IMR-90 (cell line): ENCODE data around the gene LGI4. TPM values are rescaled to one million over a fixed set of nuclear protein-coding genes. Genes with fewer than 3 reads are reported as not detected.

Experiments used
- ATAC-seq: fragments of 200-7000 bp; cut with Tn5 transposase; 2 replicates; pipeline ENCODE4 v1.9.1; 2020; ENCODE audit warnings: low read depth, mild to moderate bottlenecking, moderate library complexity
- BruUV-seq: library from RNA; stranded (reverse); fragments of 400-500 nt; replicated peaks from 2 replicates; lab custom pipeline; 2021; lab: Mats Ljungman, UMichigan
- CTCF ChIA-PET: fragments of 300-600 bp; formaldehyde crosslinking; extraction: SDS; loops from one replicate; lab custom pipeline; 2021; ENCODE audit warnings: antibody characterized with exemption; lab: Yijun Ruan, JAX
- POLR2A ChIA-PET: fragments of 300-600 bp; sonication (Branson Sonifier 250); formaldehyde crosslinking; loops from one replicate; lab custom pipeline; 2022; ENCODE audit warnings: antibody characterized with exemption; ENCODE audit not compliant: unreplicated experiment; lab: Charles Lee
- DNase-seq: peaks from one replicate; pipeline ENCODE4 v3.0.0; 2013
- H2AFZ ChIP-seq: replicated peaks from 2 replicates; pipeline ENCODE3; 2013; ENCODE audit warnings: low read length, mild to moderate bottlenecking; ENCODE audit not compliant: poor library complexity
- H2AK5ac ChIP-seq: 2 replicates; pipeline ENCODE4 v1.6.1; 2013; ENCODE audit warnings: low read depth, low read length, inconsistent platforms
- H2AK9ac ChIP-seq: replicated peaks from 2 replicates; pipeline ENCODE3; 2013; ENCODE audit warnings: mild to moderate bottlenecking, low read depth, low read length, moderate library complexity; ENCODE audit not compliant: poor library complexity
- H2BK120ac ChIP-seq: 2 replicates; pipeline ENCODE4 v1.6.1; 2013; ENCODE audit warnings: low read depth, low read length, inconsistent platforms
- H2BK15ac ChIP-seq: 3 replicates; pipeline ENCODE4 v1.6.1; 2013; ENCODE audit warnings: low read depth, low read length, inconsistent platforms
- H2BK20ac ChIP-seq: 2 replicates; pipeline ENCODE4 v1.6.1; 2013; ENCODE audit warnings: low read depth, mild to moderate bottlenecking, inconsistent platforms, low read length, moderate library complexity
- H2BK5ac ChIP-seq: 2 replicates; pipeline ENCODE4 v1.6.1; 2013; ENCODE audit warnings: mild to moderate bottlenecking, low read depth, low read length, inconsistent platforms; ENCODE audit not compliant: poor library complexity, severe bottlenecking
- H3K14ac ChIP-seq: replicated peaks from 2 replicates; pipeline ENCODE4 v1.6.1; 2013; ENCODE audit warnings: low read depth, low read length, inconsistent platforms
- H3K18ac ChIP-seq: 2 replicates; pipeline ENCODE4 v1.6.1; 2013; ENCODE audit warnings: low read depth, low read length, control low read depth
- H3K23ac ChIP-seq: 2 replicates; pipeline ENCODE4 v1.6.1; 2013; ENCODE audit warnings: low read depth, low read length, inconsistent platforms
- H3K27ac ChIP-seq: 2 replicates; pipeline ENCODE4 v1.5.1; 2013; ENCODE audit warnings: mild to moderate bottlenecking, control low read depth, low read length; ENCODE audit not compliant: insufficient read depth
- H3K27me3 ChIP-seq: 2 replicates; pipeline ENCODE4 v1.6.1; 2013; ENCODE audit warnings: low read length; ENCODE audit not compliant: control insufficient read depth, insufficient read depth
- H3K36me3 ChIP-seq: 2 replicates; pipeline ENCODE4 v1.6.1; 2013; ENCODE audit warnings: low read length, mixed read lengths; ENCODE audit not compliant: control insufficient read depth, insufficient read depth
- H3K4ac ChIP-seq: 2 replicates; pipeline ENCODE4 v1.6.1; 2013; ENCODE audit warnings: low read depth, low read length, inconsistent platforms
- H3K4me1 ChIP-seq: 2 replicates; pipeline ENCODE4 v1.6.1; 2013; ENCODE audit warnings: low read length, mixed read lengths; ENCODE audit not compliant: control insufficient read depth, insufficient read depth
- H3K4me2 ChIP-seq: 2 replicates; pipeline ENCODE4 v1.6.1; 2013; ENCODE audit warnings: low read depth, mild to moderate bottlenecking, control low read depth, low read length, moderate library complexity
- H3K4me3 ChIP-seq: 2 replicates; pipeline ENCODE4 v1.5.1; 2013; ENCODE audit warnings: low read depth, mild to moderate bottlenecking, control low read depth, low read length, moderate library complexity; ENCODE audit not compliant: insufficient read depth
- H3K56ac ChIP-seq: 2 replicates; pipeline ENCODE4 v1.6.1; 2013; ENCODE audit warnings: low read length, inconsistent platforms; ENCODE audit not compliant: insufficient read depth; ENCODE audit errors: extremely low read depth
- H3K79me1 ChIP-seq, 2 experiments: 2 replicates each; pipeline ENCODE4 v1.6.1; 2013; ENCODE audit warnings: low read length in 2 of 2, inconsistent platforms in 1 of 2, low read depth in 1 of 2
- H3K9ac ChIP-seq: 2 replicates; pipeline ENCODE4 v1.6.1; 2013; ENCODE audit warnings: low read depth, low read length, control low read depth
- H3K9me1 ChIP-seq: 2 replicates; pipeline ENCODE4 v1.6.1; 2013; ENCODE audit warnings: low read length, inconsistent platforms; ENCODE audit not compliant: insufficient read depth
- H3K9me3 ChIP-seq: 2 replicates; pipeline ENCODE4 v1.6.1; 2013; ENCODE audit warnings: low read length; ENCODE audit not compliant: control insufficient read depth, insufficient read depth
- H4K20me1 ChIP-seq: 2 replicates; pipeline ENCODE4 v1.6.1; 2013; ENCODE audit warnings: low read length, inconsistent platforms; ENCODE audit not compliant: insufficient read depth
- H4K5ac ChIP-seq: 2 replicates; pipeline ENCODE4 v1.6.1; 2013; ENCODE audit warnings: mild to moderate bottlenecking, low read depth, low read length, control low read depth
- H4K8ac ChIP-seq, 2 experiments: 2 replicates each; pipeline ENCODE4 v1.6.1; 2013; ENCODE audit warnings: low read depth in 2 of 2, low read length in 2 of 2, control low read depth in 1 of 2, inconsistent platforms in 1 of 2
- H4K91ac ChIP-seq: 2 replicates; pipeline ENCODE4 v1.6.1; 2013; ENCODE audit warnings: low read depth, low read length, inconsistent platforms; ENCODE audit not compliant: insufficient read depth
- BHLHE40 ChIP-seq: fragments of 150-350 bp; IDR thresholded peaks from 2 replicates; pipeline ENCODE4 v1.6.1; 2016; ENCODE audit warnings: mild to moderate bottlenecking, low read depth, low read length
- CEBPB ChIP-seq: IDR thresholded peaks from 2 replicates; pipeline ENCODE4 v1.6.1; 2012; ENCODE audit warnings: low read depth, low read length, improper control_type of control experiment
- CHD1 ChIP-seq: IDR thresholded peaks from 2 replicates; pipeline ENCODE4 v1.6.1; 2012; ENCODE audit warnings: low read depth, low read length, improper control_type of control experiment
- FOS ChIP-seq: fragments of 150-350 bp; IDR thresholded peaks from 2 replicates; pipeline ENCODE4 v1.6.1; 2016; ENCODE audit warnings: low read depth, low read length
- MAFK ChIP-seq: IDR thresholded peaks from 2 replicates; pipeline ENCODE4 v1.6.1; 2012; ENCODE audit warnings: low read depth, low read length, improper control_type of control experiment
- MAZ ChIP-seq: IDR thresholded peaks from 2 replicates; pipeline ENCODE4 v1.6.1; 2012; ENCODE audit warnings: low read depth, mild to moderate bottlenecking, low read length, improper control_type of control experiment, moderate library complexity, borderline replicate concordance
- MXI1 ChIP-seq: IDR thresholded peaks from 2 replicates; pipeline ENCODE4 v1.6.1; 2012; ENCODE audit warnings: low read depth, mild to moderate bottlenecking, low read length, moderate library complexity, borderline replicate concordance
- NFE2L2 ChIP-seq: fragments of 150-350 bp; IDR thresholded peaks from 2 replicates; pipeline ENCODE4 v1.6.1; 2016; ENCODE audit warnings: low read depth, mild to moderate bottlenecking, low read length
- POLR2A ChIP-seq: IDR thresholded peaks from 2 replicates; pipeline ENCODE4 v1.6.1; 2012; ENCODE audit warnings: mild to moderate bottlenecking, low read depth, low read length
- RAD21 ChIP-seq: IDR thresholded peaks from 2 replicates; pipeline ENCODE4 v1.6.1; 2012; ENCODE audit warnings: low read length, improper control_type of control experiment
- RCOR1 ChIP-seq: IDR thresholded peaks from 2 replicates; pipeline ENCODE4 v1.6.1; 2012; ENCODE audit warnings: mild to moderate bottlenecking, low read length, improper control_type of control experiment; ENCODE audit not compliant: insufficient replicate concordance
- RFX5 ChIP-seq: IDR thresholded peaks from 2 replicates; pipeline ENCODE4 v1.8.0; 2012; ENCODE audit warnings: low read depth, mild to moderate bottlenecking, low read length, moderate library complexity
- SMC3 ChIP-seq: fragments of 150-350 bp; IDR thresholded peaks from 2 replicates; pipeline ENCODE4 v1.6.1; 2016; ENCODE audit warnings: low read depth, mild to moderate bottlenecking, antibody characterized with exemption, low read length, moderate library complexity
- WGBS, 2 experiments: methylation state at CpG; one replicate each; pipeline versions ENCODE4 v1.1.5 to v1.1.7; 2013; ENCODE audit warnings: missing lambda C conversion rate in 2 of 2; ENCODE audit not compliant: insufficient read length in 1 of 2; ENCODE audit errors: extremely low coverage in 2 of 2; 5-methylcytosine and 5-hydroxymethylcytosine counted together
- dilution Hi-C: fragments of 300-500 bp; cut with HindIII; formaldehyde crosslinking; loops from one replicate; pipeline ENCODE4 v1.14.3; 2018; ENCODE audit warnings: low sequenced_read_pairs; ENCODE audit not compliant: unreplicated experiment
- in situ Hi-C: fragments of 300-500 bp; cut with MboI; formaldehyde crosslinking; loops from 3 replicates; pipeline ENCODE4 v1.14.3; 2019; ENCODE audit warnings: low sequenced_read_pairs, inconsistent platforms, mixed read lengths
- intact Hi-C: fragments of 100-400 bp; cut with micrococcal nuclease; formaldehyde crosslinking; loops from 2 replicates; pipeline ENCODE4 v1.10.0; 2022
- polyA plus RNA-seq, 3 experiments: library from polyadenylated mRNA; depleted of rRNA; stranded (reverse); fragments of >200 nt; gene quantifications; 2 replicates each; pipeline ENCODE4 v1.2.3, GENCODE V29; 2012; ENCODE audit warnings: low replicate concordance in 1 of 3
- total RNA-seq: library from RNA; depleted of rRNA; stranded (reverse); fragments of >200 nt; gene quantifications from 2 replicates; pipeline ENCODE4 v1.2.3, GENCODE V29; 2012
- TF ChIP-seq, protein P1 (sequence below): conservative IDR thresholded peaks from 2 replicates; pipeline ENCODE4 v1.5.1; 2012; ENCODE audit warnings: mild to moderate bottlenecking, low read depth, low read length, improper control_type of control experiment
- TF ChIP-seq, protein P2 (sequence below): fragments of 150-350 bp; IDR thresholded peaks from 2 replicates; pipeline ENCODE4 v1.6.1; 2017; ENCODE audit warnings: mild to moderate bottlenecking, antibody characterized with exemption, low read length, low read depth
- TF ChIP-seq, protein P3 (sequence below): fragments of 150-350 bp; IDR thresholded peaks from 2 replicates; pipeline ENCODE4 v1.6.1; 2016; ENCODE audit warnings: low read depth, mild to moderate bottlenecking, low read length, moderate library complexity, borderline replicate concordance

LGI4 gene
- total and polyA plus RNA-seq, 2 of the 4 experiments (the other 2 are of a cell fraction): 0.10 TPM; not detected in 1

DNA sequence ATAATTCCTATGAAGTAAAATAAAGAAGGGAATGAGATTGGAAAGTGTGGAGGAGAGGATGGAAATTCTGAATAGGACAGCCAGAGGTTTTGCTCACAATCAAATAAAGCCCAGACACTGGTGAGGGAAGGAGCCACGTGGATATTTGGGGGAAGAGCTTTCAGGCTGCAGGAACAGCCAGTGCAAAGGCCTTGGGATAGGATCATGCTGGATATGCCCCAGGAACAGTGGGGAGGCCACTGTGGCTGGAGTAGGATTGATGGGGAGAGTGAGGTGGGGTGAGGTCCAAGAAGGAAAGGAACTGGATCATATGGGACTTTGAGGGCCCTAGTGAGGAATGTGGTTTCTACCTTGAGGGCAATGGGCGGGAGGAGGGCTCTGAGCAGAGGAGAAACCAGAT lies 15.6 kb upstream of the LGI4 start:
- no peak overlapping the region for H3K4ac ChIP-seq
- no peak overlapping the region for H4K5ac ChIP-seq
- BruUV-seq: no TSS peak
- ATAC-seq (no peak), DNase-seq (no peak)
- no peak overlapping the region for H2BK20ac ChIP-seq
- no peak overlapping the region; the same call in 1 of the 2 replicates for H2AK5ac ChIP-seq
- no peak for TF ChIP-seq RAD21
- no peak for TF ChIP-seq NFE2L2
- TF ChIP-seq CEBPB: no peak
- no peak for TF ChIP-seq POLR2A
- TF ChIP-seq RFX5: no peak
- TF ChIP-seq, protein P1, sequence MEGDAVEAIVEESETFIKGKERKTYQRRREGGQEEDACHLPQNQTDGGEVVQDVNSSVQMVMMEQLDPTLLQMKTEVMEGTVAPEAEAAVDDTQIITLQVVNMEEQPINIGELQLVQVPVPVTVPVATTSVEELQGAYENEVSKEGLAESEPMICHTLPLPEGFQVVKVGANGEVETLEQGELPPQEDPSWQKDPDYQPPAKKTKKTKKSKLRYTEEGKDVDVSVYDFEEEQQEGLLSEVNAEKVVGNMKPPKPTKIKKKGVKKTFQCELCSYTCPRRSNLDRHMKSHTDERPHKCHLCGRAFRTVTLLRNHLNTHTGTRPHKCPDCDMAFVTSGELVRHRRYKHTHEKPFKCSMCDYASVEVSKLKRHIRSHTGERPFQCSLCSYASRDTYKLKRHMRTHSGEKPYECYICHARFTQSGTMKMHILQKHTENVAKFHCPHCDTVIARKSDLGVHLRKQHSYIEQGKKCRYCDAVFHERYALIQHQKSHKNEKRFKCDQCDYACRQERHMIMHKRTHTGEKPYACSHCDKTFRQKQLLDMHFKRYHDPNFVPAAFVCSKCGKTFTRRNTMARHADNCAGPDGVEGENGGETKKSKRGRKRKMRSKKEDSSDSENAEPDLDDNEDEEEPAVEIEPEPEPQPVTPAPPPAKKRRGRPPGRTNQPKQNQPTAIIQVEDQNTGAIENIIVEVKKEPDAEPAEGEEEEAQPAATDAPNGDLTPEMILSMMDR: no peak
- TF ChIP-seq MAZ: no peak
- TF ChIP-seq, protein P2, sequence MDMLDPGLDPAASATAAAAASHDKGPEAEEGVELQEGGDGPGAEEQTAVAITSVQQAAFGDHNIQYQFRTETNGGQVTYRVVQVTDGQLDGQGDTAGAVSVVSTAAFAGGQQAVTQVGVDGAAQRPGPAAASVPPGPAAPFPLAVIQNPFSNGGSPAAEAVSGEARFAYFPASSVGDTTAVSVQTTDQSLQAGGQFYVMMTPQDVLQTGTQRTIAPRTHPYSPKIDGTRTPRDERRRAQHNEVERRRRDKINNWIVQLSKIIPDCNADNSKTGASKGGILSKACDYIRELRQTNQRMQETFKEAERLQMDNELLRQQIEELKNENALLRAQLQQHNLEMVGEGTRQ: no peak
- no peak for TF ChIP-seq MAFK
- no peak for TF ChIP-seq MXI1
- TF ChIP-seq, protein P3, sequence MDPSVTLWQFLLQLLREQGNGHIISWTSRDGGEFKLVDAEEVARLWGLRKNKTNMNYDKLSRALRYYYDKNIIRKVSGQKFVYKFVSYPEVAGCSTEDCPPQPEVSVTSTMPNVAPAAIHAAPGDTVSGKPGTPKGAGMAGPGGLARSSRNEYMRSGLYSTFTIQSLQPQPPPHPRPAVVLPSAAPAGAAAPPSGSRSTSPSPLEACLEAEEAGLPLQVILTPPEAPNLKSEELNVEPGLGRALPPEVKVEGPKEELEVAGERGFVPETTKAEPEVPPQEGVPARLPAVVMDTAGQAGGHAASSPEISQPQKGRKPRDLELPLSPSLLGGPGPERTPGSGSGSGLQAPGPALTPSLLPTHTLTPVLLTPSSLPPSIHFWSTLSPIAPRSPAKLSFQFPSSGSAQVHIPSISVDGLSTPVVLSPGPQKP: no peak
- TF ChIP-seq FOS: no peak
- no peak for TF ChIP-seq CHD1
- no peak for TF ChIP-seq SMC3
- TF ChIP-seq BHLHE40: no peak
- no peak for TF ChIP-seq RCOR1
- H3K9me1 ChIP-seq: peaks cover 3% of the 10 kb centered on the region; the same call in 1 of the 2 replicates
- no peak overlapping the region for H3K27ac ChIP-seq
- no peak overlapping the region for H2AK9ac ChIP-seq
- H3K4me2 ChIP-seq: no peak overlapping the region
- no peaks in the 10 kb centered on the region for H3K36me3 ChIP-seq
- no peak overlapping the region for H3K23ac ChIP-seq
- H3K79me1 ChIP-seq: peaks cover 2 to 15% of the 10 kb centered on the region in 2 experiments; a peak in 2 of 4 replicates
- no peak overlapping the region for H3K56ac ChIP-seq
- H2BK5ac ChIP-seq: no peak overlapping the region
- intact Hi-C loops (no loop called here), in situ Hi-C loops (no loop called here), dilution Hi-C loops (no loop called here)
- H3K4me3 ChIP-seq: no peak overlapping the region
- ChIA-PET POLR2A (no interaction called here), CTCF (interaction anchor here (1.0 kb wide), 1 partner anchor 9 kb away, joined by 3 read pairs; no protein-coding TSS in a partner anchor)
- no peak overlapping the region for H4K8ac ChIP-seq
- H4K91ac ChIP-seq: no peak overlapping the region
- no peaks in the 10 kb centered on the region for H4K20me1 ChIP-seq
- H2BK15ac ChIP-seq: no peak overlapping the region
- no peaks in the 10 kb centered on the region for H3K9me3 ChIP-seq
- no peak overlapping the region for H2BK120ac ChIP-seq
- peaks cover 5% of the 10 kb centered on the region for H3K4me1 ChIP-seq
- no peak overlapping the region for H3K9ac ChIP-seq
- WGBS, 2 experiments: 86% methylated on average over 1 of the region's 2 CpGs; no CpG with 5 or more reads in 1 of the 2 experiments
- H3K27me3 ChIP-seq: peaks cover under 1% of the 10 kb centered on the region; the same call in 1 of the 2 replicates
- H3K14ac ChIP-seq: no peak overlapping the region
- H3K18ac ChIP-seq: no peak overlapping the region
- H2AFZ ChIP-seq: no peak overlapping the region
